NCI-H226 (cell line): ENCODE data around the gene SLC28A2.
"Not testable (repeated sequence)": the region's sequence is repeated elsewhere in the genome, so short reads cannot be mapped to it uniquely, and the experiment has no call there.

Source experiments
- DNase-seq: peaks from one replicate; pipeline ENCODE4 v3.0.0-alpha.2; 2015

The SLC28A2 gene

DNA sequence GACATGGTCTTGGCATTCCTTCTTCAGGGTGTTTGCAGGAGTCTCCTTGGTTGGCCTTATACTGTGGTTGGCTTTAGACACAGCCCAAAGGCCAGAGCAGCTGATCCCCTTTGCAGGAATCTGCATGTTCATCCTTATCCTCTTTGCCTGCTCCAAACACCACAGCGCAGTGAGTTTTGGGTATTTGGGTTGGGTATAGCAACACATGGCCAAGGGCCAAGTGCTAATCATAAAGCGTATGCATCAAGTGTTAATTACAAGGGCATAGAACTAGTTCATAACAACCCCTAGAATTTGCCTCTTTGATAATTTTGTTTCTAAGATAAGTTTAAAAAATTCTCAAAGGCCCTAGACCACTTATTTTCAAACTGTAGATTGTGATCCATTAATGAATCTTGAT is 11.8 kb downstream of the SLC28A2 start:
- no peak for DNase-seq

DNA sequence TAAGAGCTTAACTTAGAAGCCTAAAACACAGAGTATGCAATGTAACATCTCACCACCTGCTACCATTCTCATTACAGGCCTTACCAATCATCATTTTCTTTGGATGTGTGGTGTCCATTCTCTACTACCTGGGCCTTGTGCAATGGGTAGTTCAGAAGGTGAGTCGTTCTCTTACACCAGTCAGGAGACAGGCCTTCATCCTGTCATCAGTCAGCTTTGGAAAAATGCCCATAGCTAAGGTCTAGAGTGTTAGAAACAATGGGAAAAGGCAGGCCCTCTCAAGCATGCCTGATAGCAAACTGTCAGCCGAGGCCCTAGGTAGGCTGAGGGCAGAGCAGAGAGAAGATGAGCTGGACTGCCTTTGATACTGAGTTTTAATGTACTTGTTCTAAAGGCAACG is 13.5 kb downstream of the SLC28A2 start:
- DNase-seq = peak; percentile 39

DNA sequence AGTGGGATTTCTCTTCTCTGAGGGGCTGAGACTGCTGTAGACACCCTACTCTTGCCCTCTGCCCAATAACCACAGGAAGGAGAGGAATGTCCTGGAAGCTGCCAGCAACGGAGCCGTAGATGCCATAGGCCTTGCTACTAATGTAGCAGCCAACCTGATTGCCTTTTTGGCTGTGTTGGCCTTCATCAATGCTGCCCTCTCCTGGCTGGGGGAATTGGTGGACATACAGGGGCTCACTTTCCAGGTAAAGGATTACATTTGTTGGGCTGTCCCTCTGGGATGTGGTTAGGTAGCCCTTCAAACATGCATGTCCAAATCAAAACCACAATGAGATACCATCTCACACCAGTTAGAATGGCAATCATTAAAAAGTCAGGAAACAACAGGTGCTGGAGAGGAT is 16.1 kb downstream of the SLC28A2 start:
- no peak for DNase-seq

DNA sequence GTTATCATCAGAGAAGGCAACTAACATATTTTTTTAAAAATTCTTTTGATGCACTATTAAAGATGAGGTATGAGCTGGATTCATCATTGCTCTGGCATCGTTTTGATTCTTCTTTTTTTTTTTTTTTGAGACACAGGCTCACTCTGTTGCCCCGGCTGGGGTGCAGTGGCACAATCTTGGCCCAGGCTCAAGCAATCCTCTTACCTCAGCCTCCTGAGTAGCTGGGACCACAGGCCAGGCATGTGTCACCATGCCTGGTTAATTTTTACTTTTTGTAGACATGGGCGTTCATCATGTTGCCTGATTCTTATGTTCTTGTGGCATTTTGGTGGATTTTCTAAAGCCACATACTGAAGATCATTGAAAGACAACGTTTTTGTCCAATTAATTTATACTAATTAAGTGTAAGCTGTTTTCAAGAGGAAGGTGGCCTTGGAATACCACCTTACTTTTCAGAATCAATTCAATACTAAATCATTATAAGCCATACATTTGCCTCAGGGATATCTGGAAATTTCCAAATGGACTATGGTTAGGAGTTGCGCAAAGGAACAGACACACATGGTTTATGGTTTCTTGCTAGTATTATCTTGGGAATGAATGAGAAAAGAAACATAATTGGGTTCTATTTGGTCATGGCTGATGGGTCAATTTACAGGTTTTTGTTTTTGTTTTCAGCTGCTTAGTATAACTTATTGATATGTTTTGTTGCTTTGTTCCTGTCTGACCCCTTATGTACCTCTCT is 22.8 kb downstream of the SLC28A2 start:
- DNase-seq = no peak

- DNase-seq = no peak
Observed at GRCh38 chr15:45276831-45277230, 24.8 kb downstream of the SLC28A2 start.

- peak; percentile 81 for DNase-seq
Observed at GRCh38 chr15:45279024-45279698, 27.1 kb downstream of the SLC28A2 start.

- no peak for DNase-seq
Observed at GRCh38 chr15:45285413-45285812, 33.4 kb downstream of the SLC28A2 start.

GRCh38 chr15:45287390-45287956 is 35.4 kb downstream of the SLC28A2 start:
- DNase-seq = no peak

GRCh38 chr15:45288947-45289346 is 36.9 kb downstream of the SLC28A2 start:
- DNase-seq = no peak

GRCh38 chr15:45291822-45292582 is 40.0 kb downstream of the SLC28A2 start:
- DNase-seq = no peak

DNA sequence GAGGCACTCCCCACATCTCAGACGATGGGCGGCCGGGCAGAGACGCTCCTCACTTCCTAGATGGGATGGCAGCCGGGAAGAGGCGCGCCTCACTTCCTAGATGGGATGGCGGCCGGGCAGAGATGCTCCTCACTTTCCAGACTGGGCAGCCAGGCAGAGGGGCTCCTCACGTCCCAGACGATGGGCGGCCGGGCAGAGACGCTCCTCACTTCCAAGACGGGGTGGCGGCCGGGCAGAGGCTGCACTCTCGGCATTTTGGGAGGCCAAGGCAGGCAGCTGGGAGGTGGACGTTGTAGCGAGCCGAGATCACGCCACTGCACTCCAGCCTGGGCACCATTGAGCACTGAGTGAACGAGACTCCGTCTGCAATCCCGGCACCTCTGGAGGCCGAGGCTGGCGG is 41.3 kb downstream of the SLC28A2 start:
- DNase-seq = not testable (repeated sequence)

GRCh38 chr15:45298964-45299378 is 46.9 kb downstream of the SLC28A2 start:
- DNase-seq = not testable (repeated sequence)

- no peak for DNase-seq
Observed at GRCh38 chr15:45304711-45305110, 52.7 kb downstream of the SLC28A2 start.

DNA sequence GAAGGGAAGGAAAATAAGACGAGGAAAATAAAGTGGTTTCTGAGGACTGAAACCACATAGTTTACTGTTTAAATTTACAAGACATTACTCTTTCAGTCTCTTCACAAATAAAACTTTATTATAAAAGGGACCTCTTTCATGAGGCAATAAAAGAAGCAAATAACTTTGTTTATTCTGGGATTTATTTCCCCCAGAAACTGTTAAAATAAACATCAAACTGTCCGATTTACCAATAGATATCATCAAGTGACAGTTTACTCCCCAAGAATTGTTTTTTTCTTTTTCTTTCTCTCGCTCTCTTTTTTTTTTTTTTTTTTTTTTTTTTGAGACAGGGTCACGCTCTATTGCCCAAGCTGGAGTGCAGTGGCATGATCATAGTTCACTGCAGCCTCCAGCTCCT is 54.1 kb downstream of the SLC28A2 start:
- DNase-seq = no peak

- DNase-seq = peak; percentile 64
Observed at GRCh38 chr15:45307230-45307924, 55.3 kb downstream of the SLC28A2 start.

DNA sequence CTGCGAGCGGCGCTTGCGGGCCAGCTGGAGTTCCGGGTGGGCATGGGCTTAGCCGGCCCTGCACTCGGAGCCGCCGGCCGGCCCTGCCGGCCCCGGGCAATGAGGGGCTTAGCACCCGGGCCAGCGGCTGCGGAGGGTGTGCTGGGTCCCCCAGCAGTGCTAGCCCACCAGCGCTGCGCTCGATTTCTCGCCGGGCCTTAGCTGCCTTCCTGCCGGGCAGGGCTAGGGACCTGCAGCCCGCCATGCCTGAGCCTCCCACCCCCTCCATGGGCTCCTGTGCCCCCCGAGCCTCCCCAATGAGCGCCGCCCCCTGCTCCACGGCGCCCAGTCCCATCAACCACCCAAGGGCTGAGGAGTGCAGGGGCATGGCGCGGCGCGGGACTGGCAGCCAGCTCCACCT is 62.1 kb downstream of the SLC28A2 start:
- DNase-seq = not testable (repeated sequence)

DNA sequence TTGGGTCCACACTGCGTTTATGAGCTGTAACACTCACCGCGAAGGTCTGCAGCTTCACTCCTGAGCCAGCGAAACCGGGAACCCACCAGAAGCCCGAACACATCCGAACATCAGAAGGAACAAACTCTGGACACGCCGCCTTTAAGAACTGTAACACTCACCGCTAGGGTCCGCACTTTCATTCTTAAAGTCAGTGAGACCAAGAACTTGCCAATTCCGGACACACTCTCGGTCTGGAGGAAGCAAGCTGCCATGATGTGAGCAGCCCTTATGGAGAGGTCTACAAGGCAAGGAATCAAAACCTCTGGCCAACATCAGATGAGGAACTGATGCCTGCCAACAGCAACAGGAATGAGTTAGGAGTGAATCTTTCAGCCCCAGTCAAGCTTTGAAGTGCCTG is 62.9 kb downstream of the SLC28A2 start:
- DNase-seq = no peak

DNA sequence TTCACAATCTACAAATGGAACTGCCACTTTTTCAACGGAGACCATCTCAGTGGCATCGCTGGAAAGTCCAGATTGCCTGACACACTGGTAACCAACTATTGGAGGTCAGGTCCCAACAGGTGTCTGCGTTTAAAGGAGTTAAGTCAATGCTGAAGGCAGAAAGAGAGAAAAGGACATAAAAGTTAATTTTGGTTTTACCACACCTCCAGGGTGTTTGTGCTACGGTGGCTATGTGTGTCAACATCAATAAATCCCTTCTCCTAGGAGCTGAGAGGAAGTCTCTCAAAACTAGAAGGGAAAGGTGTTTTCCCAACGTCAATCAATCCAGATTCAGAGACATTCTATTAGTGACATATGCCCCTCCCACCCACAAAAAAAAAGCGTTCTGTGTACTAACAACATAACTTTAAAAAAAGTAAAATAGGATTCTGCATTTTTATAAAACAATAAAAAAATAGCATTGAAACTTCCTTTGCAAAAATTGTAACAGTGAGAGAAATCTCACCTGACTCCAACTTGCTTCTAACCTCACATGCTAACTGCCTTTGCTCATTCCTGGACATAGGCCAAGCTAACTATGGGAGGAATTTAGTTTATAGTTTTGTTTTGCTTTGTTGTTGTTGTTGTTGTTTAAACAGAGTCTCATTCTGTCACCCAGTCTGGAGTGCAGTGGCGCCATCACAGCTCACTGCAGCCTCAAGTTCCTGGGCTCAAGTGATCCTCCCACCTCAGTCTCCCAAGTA is 67.6 kb downstream of the SLC28A2 start:
- no peak for DNase-seq

- no peak for DNase-seq
Observed at GRCh38 chr15:45320581-45321205, 68.7 kb downstream of the SLC28A2 start.

GRCh38 chr15:45326280-45326679 is 74.2 kb downstream of the SLC28A2 start:
- no peak for DNase-seq

DNA sequence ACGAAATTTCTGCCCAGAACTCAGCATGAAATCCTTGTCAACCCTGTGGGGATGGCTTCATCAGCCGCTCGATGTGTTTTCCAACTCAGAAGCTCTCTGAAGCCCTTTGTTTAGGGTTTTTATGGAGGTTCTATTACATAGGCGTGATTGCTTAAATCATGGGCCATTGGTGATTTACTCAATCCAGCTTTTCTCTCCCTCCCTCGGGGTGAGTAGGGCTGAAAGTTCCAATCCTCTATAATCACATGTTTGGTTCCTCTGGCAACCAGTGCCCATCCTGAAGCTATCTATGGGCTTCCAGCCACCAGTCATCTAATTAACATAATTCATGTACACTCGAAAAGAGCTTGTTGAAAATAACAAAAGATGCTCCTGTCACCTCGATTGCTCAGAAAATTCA is 74.7 kb downstream of the SLC28A2 start:
- no peak for DNase-seq
